Lung microvascular endothelial cell (primary cell): ENCODE data around the gene ARFRP1. TPM values are rescaled to one million over a fixed set of nuclear protein-coding genes. Genes with fewer than 3 reads are reported as not detected.

Experiments used
- DNase-seq, 2 donors: peaks; one replicate each; pipeline versions ENCODE4 v3.0.0 to v3.0.0-alpha.2; 2010; ENCODE audit warnings: low read depth in 2 of 2
- total RNA-seq: library from RNA; depleted of rRNA; stranded (reverse); fragments of >200 nt; gene quantifications from 2 replicates; pipeline ENCODE4 v1.2.1, GENCODE V29; 2014

The ARFRP1 gene
- total RNA-seq, 1 donor from 2014 or later, result 31.2 TPM

DNA sequence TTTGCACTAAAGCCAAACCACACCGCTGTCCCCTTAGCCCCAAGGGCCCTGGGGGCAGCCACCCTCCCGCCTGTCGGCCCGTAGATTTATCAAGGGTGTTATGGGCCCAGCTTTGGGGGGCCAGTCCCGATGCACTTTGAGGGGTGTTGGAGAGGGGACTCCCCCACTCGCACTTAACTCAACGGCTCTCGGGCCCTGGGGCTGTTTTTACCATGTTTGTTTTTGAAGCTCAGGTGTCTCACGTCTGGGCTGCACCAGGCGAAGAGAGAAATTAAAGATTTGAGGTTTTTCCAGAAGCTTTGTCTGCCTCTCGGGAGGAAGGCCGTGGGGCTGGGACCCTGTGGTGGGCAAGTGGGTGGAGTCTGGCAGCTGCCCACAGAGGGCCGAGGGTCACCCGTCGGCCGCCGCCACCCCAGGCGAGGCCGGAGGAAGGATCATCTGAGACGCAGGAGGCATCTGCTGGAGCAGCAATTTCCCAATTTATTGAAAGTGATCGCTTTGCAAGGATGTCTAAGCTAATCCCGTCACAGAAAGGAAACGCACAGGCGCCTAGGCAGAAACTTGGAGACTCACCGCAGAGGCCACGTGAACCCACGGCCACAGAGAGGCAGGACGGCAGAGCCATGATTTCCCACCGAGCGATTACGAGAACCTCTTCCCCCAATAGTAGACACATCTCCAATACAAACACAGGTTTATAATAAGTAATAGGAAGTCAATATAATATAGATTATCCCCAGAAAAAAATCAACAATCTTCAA is 35.6 kb upstream of the ARFRP1 start:
- DNase-seq, result no peak

DNA sequence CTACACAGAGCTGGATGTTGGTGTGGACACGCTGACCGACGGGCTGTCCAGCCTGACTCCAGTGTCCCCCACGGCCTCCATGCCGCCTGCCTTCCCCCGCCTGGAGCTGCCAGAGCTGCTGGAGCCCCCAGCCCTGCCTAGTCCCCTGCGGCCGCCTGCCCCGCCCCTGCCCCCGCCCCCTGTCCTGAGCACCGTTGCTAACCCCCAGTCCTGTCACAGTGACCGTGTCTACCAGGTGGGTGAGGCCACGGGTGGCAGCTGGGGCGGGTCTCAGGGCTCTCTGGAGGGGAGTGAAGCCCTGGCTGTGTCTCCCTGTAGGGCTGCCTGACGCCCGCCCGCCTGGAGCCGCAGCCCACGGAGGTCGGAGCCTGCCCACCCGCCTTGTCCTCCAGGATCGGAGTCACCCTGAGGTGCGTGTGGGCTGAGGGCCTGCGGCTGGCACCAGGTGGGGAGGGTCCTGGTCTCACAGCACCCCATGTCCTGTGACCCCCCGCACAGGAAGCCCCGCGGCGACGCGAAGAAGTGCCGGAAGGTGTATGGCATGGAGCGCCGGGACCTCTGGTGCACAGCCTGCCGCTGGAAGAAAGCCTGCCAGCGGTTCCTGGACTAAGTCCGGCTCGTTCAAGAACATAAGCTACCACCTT is 34.7 kb upstream of the ARFRP1 start:
- no peak for DNase-seq

DNA sequence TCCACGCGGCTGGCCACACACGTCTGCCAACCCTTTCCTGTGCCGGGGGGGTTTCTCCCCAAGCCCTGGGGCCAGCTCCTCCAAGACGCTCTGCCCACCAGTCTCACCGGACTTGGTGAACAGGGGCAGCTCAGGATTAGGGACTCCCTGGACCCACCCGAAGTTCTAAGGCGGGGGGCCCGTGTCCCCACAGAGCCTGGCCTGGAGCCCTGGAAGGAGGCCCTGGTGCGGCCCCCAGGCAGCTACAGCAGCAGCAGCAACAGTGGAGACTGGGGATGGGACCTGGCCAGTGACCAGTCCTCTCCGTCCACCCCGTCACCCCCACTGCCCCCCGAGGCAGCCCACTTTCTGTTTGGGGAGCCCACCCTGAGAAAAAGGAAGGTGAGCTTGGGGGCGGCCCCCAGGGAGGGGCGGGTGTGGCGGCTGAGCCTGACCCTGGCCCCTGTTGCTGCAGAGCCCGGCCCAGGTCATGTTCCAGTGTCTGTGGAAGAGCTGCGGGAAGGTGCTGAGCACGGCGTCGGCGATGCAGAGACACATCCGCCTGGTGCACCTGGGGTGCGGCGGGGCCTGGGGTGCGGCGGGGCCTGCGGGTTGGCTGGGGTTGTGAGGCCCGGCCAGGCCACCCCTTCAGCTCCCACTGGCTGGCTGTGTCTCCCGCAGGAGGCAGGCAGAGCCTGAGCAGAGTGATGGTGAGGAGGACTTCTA is 34.1 kb upstream of the ARFRP1 start:
- no peak for DNase-seq

DNA sequence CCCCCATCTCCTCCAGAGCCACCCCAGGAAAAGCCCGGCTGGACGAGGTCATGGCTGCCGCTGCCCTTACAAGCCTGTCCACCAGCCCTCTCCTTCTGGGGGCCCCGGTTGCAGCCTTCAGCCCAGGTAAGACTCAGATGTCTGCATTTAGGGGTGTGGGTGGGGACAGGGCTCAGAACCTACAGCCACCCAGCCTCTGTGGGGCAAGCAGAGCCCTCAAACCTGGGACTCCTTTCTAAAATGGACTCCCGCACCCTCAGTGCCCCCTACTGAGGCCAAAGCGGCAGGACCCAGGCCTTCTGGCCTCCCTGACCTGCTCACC is 33.5 kb upstream of the ARFRP1 start:
- DNase-seq, result no peak

- peak; percentile 84 to 93 for DNase-seq
Measured at GRCh38 chr20:63740627-63741353, 33.0 kb upstream of the ARFRP1 start.

GRCh38 chr20:63740070-63740626 is 32.4 kb upstream of the ARFRP1 start:
- DNase-seq, result peak; percentile 13 to 29

DNA sequence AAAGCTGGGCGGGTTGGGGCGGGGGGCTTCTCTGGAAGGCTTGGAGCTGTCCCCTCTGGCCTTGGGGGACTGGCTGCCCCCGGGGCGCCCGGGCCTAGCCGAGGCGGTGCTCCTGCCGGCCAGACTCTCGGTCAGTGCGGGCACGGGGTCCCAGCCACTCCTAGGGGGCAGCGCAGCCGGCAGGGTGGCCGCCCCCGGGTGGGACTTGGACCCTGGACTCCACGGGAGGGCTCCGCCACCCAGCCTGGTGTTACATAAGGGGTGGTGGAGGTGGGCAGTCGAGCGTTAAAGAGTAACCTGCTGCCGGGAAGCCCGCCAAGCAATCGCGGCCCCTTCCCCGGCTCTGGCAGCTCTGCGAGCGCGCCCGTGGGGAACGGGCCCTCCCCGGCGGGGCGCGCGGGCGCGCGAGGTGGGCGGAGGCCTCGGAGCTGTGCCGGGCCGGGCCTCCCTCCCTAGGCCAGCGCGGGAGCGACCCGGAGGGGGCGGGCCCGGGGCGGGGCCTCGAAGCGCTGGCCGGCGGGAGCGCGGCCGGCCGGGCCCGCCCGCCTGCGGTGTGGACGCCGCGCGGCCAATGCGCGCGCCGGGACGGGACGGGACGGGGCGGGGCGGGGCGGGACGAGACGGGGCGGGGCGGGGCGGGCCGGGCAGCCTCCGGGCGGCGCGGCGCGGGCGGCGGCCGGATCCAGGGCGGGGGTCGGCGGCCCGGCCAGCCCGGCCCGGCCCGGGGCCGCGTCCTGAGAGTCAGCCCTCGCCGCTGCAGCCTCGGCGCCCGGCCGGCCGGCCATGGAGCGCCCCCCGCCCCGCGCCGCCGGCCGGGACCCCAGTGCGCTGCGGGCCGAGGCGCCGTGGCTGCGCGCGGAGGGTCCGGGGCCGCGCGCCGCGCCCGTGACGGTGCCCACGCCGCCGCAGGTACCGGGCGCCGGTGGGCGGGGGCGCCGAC is 31.6 kb upstream of the ARFRP1 start, which contains the start of gene SLC2A4RG:
SLC2A4RG (plus strand) TSS at position 647 of the 940 bp plus-strand sequence; CDS start at position 784, 137 bp downstream.
- DNase-seq, result peak; percentile 72 to 82

GRCh38 chr20:63738687-63739129 is 30.9 kb upstream of the ARFRP1 start:
- DNase-seq, result peak; percentile 36 to 52

DNA sequence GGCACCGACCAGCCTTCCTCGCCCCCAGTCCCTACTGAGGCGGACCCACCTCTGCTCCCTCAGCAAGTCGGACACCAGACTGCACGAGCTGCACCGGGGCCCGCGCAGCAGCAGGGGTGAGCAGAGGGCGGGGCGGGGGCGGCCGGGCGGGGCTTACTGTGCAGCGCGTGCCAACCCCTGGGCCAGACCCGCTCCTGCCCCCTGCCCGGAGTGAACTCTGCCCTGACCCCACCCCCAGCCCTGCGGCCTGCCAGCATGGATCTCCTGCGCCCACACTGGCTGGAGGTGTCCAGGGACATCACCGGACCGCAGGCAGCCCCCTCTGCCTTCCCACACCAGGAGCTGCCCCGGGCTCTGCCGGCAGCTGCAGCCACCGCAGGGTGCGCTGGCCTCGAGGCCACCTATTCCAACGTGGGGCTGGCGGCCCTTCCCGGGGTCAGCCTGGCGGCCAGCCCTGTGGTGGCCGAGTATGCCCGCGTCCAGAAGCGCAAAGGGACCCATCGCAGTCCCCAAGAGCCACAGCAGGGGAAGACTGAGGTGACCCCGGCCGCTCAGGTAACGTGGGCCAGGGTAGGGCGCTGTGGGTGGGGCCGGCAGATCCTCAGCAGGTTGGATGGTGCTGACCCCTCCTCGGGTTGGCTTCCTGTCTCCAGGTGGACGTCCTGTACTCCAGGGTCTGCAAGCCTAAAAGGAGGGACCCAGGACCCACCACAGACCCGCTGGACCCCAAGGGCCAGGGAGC is 30.3 kb upstream of the ARFRP1 start:
- peak in 1 of 2 donors; percentile 2 for DNase-seq

- DNase-seq, result no peak
Measured at GRCh38 chr20:63737695-63737944, 29.8 kb upstream of the ARFRP1 start.

DNA sequence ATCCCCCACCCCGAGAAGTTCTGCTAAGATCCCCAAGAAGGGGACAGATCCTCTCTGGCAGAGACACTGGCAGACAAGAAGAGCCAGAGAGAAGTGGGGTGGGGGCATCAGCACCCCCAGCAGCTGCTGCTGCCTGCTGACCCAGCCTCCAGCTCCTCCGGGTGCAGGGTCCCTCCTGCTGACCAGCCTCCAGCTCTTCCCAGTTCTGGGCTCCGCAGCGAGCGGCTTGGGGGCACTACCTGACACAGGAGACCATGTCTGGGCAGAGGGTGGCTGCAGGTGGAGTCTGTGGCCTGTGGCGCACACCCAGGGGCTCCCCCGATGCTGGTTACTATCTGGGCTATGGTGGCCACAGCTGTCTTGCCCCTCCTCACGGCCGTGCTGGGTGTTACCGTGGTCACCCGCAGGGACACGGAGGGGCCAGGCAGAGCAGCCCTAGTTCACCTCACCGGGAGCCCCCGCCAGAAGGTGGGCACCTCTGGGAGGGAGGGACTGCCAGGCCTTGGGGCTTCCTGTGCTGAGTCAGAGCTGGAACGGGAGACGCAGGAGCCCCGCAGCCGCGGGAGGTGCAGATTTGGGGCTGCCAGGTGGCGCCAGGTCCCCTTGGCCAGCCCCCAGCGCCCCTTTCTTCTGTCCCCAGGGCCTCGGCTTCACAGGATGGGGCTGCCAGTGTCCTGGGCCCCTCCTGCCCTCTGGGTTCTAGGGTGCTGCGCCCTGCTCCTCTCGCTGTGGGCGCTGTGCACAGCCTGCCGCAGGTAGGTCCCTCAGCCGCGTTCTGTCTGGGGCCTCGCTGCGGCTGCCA is 29.3 kb upstream of the ARFRP1 start:
- no peak for DNase-seq

DNA sequence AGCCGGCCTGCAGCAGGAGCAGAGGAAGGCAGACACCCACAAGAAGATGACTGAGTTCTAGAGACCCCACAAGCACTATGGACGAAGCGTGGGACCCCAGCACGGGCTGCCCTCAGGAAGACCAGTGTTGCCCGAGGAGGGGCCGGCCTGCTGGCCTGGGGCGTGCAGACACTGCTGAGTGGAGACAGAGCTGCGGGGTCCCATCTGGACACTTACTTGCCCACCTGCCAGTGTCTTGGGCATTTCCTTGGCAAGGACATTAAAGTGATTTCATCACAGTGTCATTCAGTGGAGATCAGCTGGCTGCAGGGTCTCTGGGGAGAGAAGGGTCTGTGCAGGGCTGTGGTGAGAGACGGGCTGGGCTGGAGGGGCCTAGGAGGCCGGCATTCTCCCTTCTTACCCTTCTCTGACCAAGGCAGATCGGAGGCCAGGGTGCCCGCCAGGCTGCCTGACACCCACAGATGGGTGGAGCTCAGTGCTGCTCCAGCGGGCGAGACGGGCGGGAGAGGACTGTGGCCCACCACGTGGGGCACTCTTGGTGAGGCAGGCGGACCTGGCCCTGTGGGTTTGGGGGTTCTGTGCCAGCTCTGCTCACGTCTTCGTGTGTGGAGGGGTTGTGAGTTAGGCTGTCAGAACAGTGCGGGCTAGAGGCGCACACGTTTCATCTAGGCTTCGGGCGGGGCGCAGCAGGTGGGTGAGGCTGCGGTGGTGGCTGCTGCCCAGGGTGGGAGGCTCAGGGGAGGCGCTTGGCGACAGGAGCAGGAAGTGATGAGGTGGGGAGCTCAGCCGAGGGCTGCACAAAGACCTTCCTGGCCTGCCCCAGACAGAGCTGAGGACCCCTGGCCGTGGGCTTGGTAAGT is 28.3 kb upstream of the ARFRP1 start, which contains the start of gene LIME1:
LIME1 (plus strand) TSS at position 806 of the 860 bp plus-strand sequence. CDS start 886 bp downstream, outside the sequence.
- DNase-seq, result peak in 1 of 2 donors; percentile 0

DNA sequence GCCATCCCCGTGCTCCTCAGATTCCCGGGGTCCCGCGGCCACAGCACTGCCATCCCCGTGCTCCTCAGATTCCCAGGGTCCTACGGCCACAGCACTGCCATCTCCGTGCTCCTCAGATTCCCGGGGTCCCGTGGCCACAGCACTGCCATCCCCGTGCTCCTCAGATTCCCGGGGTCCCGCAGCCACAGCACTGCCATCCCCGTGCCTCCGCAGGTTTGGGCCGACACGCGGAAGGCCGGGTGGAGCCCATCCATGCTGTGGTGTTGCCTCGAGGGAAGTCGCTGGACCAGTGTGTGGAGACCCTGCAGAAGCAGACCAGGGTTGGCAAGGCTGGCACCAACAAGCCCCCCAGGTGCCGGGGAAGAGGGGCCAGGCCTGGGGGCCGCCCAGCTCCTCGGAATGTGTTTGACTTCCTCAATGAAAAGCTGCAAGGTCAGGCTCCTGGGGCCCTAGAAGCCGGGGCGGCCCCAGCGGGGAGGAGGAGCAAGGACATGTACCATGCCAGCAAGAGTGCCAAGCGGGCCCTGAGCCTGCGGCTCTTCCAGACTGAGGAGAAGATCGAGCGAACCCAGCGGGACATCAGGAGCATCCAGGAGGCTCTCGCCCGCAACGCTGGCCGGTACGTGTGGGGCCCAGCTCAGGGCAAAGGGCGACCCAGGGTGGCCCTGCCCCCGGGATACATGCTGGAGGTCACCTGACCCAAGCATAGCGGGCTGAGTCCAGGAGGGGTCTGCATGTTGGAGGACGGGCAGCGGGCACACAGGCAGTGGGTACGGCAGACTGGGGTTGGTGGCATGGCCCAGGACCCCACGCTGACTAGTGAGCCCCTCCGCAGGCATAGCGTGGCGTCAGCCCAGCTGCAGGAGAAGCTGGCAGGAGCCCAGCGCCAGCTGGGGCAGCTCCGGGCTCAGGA is 27.4 kb upstream of the ARFRP1 start:
- no peak for DNase-seq

DNA sequence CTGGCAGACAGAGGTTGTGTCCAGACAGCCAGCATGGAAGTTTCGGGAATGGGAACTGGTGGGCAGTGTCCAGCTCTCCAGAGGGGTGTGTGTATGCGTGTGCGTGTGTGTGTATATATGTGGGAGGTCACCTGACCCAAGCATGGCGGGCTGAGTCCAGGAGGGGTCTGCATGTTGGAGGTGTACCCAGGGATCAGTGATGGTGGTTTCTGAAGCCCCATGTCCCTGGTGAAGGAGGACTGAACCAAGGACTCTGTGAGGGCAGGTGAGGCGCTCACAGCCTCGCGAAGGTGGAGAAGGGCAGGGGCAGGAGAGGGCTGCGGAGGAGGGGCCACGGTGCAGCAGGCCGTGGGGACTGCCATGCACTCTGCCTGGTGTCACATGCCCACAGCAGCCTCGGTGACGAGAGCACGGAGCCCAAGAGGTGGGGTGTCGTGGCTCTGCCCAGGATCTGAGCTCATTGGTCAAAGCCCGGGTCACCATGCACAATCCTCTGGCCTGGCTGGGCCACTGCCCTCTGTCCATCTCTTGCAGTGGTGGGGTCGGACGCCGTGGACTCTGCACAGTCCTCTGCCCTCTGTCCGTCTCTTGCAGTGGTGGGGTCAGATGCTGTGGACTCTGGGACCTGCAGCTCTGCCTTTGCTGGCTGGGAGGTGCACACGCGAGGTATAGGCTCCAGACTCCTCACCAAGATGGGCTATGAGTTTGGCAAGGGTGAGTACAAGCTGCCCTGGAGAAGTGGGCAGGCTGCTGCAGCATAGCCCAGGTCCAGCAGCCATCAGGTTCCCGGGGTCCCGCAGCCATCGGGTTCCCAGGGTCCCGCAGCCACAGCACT is 26.6 kb upstream of the ARFRP1 start:
- no peak for DNase-seq

GRCh38 chr20:63733579-63734081 is 25.9 kb upstream of the ARFRP1 start:
- no peak for DNase-seq

- DNase-seq, result peak in 1 of 2 donors; percentile 0
Measured at GRCh38 chr20:63733117-63733516, 25.3 kb upstream of the ARFRP1 start.
